Forelimb muscle (tissue), 1 donor: Measurements from ENCODE around the gene MAML2. TPM values are rescaled to one million over a fixed set of nuclear protein-coding genes. Genes with fewer than 3 reads are reported as not detected.

ENCODE experiments used
- DNase-seq: peaks from one replicate; pipeline ENCODE4 v3.0.0-alpha.2; 2013; ENCODE audit warnings: low read depth
- polyA plus RNA-seq: library from polyadenylated mRNA; unstranded; fragments of 120-200 nt; gene quantifications from one replicate; pipeline ENCODE4 v1.2.1, GENCODE V29; 2013; ENCODE audit not compliant: insufficient read length

MAML2 gene
- polyA plus RNA-seq, 1 donor = 4.4 TPM

- peak; percentile 50 for DNase-seq
These were observed 215.9 kb downstream of the MAML2 start for GRCh38 chr11:96126917-96127595.

- DNase-seq = no peak
These were observed 217.6 kb downstream of the MAML2 start for GRCh38 chr11:96125400-96125799.

GRCh38 chr11:96124155-96124554 lies 218.8 kb downstream of the MAML2 start:
- DNase-seq = no peak

GRCh38 chr11:96123301-96123700 lies 219.7 kb downstream of the MAML2 start:
- DNase-seq = no peak

GRCh38 chr11:96122601-96123074 lies 220.4 kb downstream of the MAML2 start:
- DNase-seq = no peak

GRCh38 chr11:96119211-96119610 lies 223.8 kb downstream of the MAML2 start:
- no peak for DNase-seq

GRCh38 chr11:96116376-96116775 lies 226.6 kb downstream of the MAML2 start:
- DNase-seq = no peak

- DNase-seq = no peak
These were observed 228.6 kb downstream of the MAML2 start for GRCh38 chr11:96114178-96115064.

GRCh38 chr11:96113193-96113681 lies 229.8 kb downstream of the MAML2 start:
- DNase-seq = peak; percentile 41

- DNase-seq = no peak
These were observed 230.5 kb downstream of the MAML2 start for GRCh38 chr11:96112192-96113128.

- no peak for DNase-seq
These were observed 231.7 kb downstream of the MAML2 start for GRCh38 chr11:96111308-96111707.

- DNase-seq = no peak
These were observed 232.7 kb downstream of the MAML2 start for GRCh38 chr11:96110302-96110701.

- DNase-seq = no peak
These were observed 233.5 kb downstream of the MAML2 start for GRCh38 chr11:96109331-96110030.

- DNase-seq = no peak
These were observed 235.7 kb downstream of the MAML2 start for GRCh38 chr11:96107143-96107824.

GRCh38 chr11:96106645-96107044 lies 236.3 kb downstream of the MAML2 start:
- DNase-seq = no peak

- DNase-seq = no peak
These were observed 237.1 kb downstream of the MAML2 start for GRCh38 chr11:96105944-96106343.

- DNase-seq = no peak
These were observed 237.6 kb downstream of the MAML2 start for GRCh38 chr11:96105197-96105895.

GRCh38 chr11:96104496-96104895 lies 238.5 kb downstream of the MAML2 start:
- DNase-seq = no peak

GRCh38 chr11:96103721-96104120 lies 239.3 kb downstream of the MAML2 start:
- no peak for DNase-seq

- no peak for DNase-seq
These were observed 239.9 kb downstream of the MAML2 start for GRCh38 chr11:96103102-96103501.
